ENCODE measurements around the gene DENND6B. TPM values are rescaled to one million over a fixed set of nuclear protein-coding genes. Genes with fewer than 3 reads are reported as not detected.

DENND6B gene
- total and polyA plus RNA-seq, 3 experiments from 2014 or later = 0.67 to 4.3 (median 3.9) TPM

DNA sequence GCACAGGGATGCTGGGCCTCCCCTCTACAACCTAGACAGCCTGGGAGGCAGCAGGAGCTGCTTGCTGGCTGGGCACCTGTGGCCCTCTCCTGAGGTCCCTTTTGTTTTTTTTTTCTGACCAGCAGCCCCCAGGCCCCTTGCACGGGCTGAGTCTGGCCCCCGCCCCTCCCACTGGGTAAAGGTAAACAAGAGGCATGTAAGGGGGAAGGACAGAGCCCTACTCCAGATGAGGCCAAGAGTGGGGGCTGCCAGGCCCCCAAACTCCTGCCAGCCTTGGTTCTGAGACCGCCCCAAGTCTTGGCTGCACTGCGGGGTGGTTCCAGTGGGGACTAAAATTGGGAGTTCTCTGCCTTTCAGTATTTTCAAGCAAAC is 28.6 kb downstream of the DENND6B start:
- H3K27me3 ChIP-seq (ENCODE audit: insufficient read depth, low read length, poor library complexity, severe bottlenecking) = no peaks in the 10 kb centered on the region
- ChIA-PET CTCF (interaction anchor here (1.6 kb wide), 1 partner anchor 22 kb away, joined by 4 read pairs; no protein-coding TSS in a partner anchor), POLR2A (no interaction called here)
- no peak overlapping the region for H3K27ac ChIP-seq (ENCODE audit: low read depth, low read length)
- no peaks in the 10 kb centered on the region for H3K4me1 ChIP-seq (ENCODE audit: insufficient read depth, low read length)
- no peak for DNase-seq
- no peak overlapping the region for H3K4me3 Mint-ChIP-seq
- H3K4me1 Mint-ChIP-seq = no peaks in the 10 kb centered on the region
- H3K27ac Mint-ChIP-seq = peak overlapping the region in 1 of 8 donors; percentile 74
- no peaks in the 10 kb centered on the region for H3K9me3 ChIP-seq (ENCODE audit: low read length)
- H3K9me3 Mint-ChIP-seq = no peaks in the 10 kb centered on the region
- no peaks in the 10 kb centered on the region for H3K36me3 Mint-ChIP-seq
- H3K27me3 Mint-ChIP-seq = peaks cover 12 to 20% of the 10 kb centered on the region in 2 donors
- no peaks in the 10 kb centered on the region for H3K36me3 ChIP-seq (ENCODE audit: insufficient read depth, low read length)
- no peak overlapping the region for H3K4me3 ChIP-seq (ENCODE audit: low read length)

DNA sequence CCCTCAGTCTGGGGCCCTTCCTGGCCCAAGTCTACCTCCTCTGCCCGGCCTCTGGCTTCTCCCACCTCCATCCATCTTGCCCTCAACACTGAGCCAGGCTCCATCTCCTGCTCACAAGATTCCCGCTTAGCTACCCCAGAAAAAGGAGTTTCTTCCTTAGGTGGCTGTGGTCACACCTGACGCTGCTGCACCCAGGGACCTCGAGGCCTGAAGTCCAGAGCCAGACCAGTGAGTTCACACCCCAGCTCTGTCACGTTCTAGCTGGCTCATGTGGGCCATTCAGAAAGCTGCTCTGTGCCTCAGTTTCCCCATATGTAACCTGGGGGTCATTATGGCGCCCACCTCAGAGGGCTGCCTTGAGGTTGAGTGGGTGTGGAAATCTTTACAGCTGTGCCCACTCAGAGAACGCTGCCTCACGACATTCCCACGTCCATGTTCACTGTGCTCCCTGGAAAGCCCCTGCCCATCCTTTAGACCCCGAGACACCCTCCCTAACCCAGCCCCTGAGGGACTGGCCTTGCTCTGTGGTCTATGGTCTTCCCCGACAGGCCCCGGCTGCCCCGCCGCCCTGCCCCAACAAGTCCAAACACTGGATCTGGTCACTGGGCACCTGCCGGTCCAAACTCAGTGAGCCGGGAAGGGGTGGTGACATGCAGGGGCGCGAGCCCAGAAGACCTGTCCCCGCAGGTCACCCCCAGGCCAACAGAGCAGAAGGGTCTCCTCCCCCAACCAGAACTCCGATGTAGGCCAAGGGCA is 29.1 kb downstream of the DENND6B start:
- Histone ChIP-seq H3K4me1 (ENCODE audit: insufficient read depth, low read length) (no peaks in the 10 kb centered on the region), H3K36me3 (ENCODE audit: insufficient read depth, low read length) (no peaks in the 10 kb centered on the region), H3K4me3 (ENCODE audit: low read length) (no peak overlapping the region), H3K27ac (ENCODE audit: low read depth, low read length) (no peak overlapping the region), H3K9me3 (ENCODE audit: low read length) (no peaks in the 10 kb centered on the region), H3K27me3 (ENCODE audit: insufficient read depth, low read length, poor library complexity, severe bottlenecking) (no peaks in the 10 kb centered on the region)
- ChIA-PET POLR2A (no interaction called here), CTCF (interaction anchor here (1.6 kb wide), 1 partner anchor 21 kb away, joined by 4 read pairs; no protein-coding TSS in a partner anchor)
- peaks cover 8 to 22% of the 10 kb centered on the region in 2 donors for H3K27me3 Mint-ChIP-seq
- H3K4me1 Mint-ChIP-seq = peaks cover 0 to 2% (median 0%) of the 10 kb centered on the region in 3 donors
- H3K36me3 Mint-ChIP-seq = no peaks in the 10 kb centered on the region
- no peak for DNase-seq
- H3K27ac Mint-ChIP-seq = peak overlapping the region in 2 of 8 donors; percentile 82 to 90
- peak overlapping the region in 1 of 7 donors; percentile 37 for H3K4me3 Mint-ChIP-seq
- no peaks in the 10 kb centered on the region for H3K9me3 Mint-ChIP-seq

DNA sequence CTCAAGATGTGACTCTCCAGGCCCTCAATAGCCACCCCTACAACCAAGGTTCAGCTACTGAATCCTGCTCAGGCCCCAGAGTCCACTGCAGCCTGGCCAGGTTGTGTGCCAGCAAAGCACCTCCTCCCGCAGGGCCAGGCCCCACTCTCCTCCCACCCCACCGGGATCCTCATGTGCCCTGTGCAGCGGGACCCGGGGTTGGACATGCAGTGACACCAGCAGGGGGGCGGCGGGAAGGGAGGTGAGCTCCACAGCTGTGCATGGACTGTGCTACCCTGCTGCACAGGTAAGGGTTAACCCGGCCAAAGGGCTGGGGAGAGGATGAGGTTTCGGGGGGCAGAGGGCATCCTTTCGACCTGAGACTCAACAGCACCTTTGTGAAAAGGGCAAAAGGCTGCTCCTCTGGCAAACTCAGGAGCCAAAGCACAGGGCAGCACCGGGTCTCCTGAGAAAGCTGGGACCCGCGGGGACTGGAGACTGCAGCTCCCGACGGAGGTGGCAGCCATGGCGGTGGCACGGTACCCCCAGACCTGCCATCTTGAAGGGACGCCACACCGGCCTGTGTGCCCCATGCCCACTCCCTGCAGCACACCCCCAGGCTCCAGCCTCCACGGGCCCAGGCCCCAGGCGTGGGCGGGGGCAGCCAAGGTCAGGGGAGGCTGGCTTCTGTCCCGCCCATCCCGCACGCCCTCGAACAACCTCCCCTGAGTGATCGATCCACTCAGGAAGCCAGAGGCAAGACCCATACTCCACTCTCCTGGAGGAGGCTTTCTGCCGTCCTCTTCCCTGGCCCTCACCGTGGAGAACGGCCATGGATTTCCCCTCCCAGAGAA is 29.9 kb downstream of the DENND6B start:
- H3K27me3 ChIP-seq (ENCODE audit: insufficient read depth, low read length, poor library complexity, severe bottlenecking) = no peaks in the 10 kb centered on the region
- H3K9me3 Mint-ChIP-seq = peaks cover 0 to under 1% (median 0%) of the 10 kb centered on the region in 5 donors
- ChIA-PET POLR2A (no interaction called here), CTCF (no interaction called here)
- no peak overlapping the region for H3K27ac ChIP-seq (ENCODE audit: low read depth, low read length)
- H3K4me1 Mint-ChIP-seq = peaks cover 0 to 5% (median 0%) of the 10 kb centered on the region in 3 donors
- H3K27ac Mint-ChIP-seq = peak overlapping the region in 1 of 8 donors; percentile 68
- no peak overlapping the region for H3K4me3 ChIP-seq (ENCODE audit: low read length)
- H3K4me1 ChIP-seq (ENCODE audit: insufficient read depth, low read length) = no peaks in the 10 kb centered on the region
- no peak overlapping the region for H3K4me3 Mint-ChIP-seq
- peaks cover 6 to 28% of the 10 kb centered on the region in 2 donors for H3K27me3 Mint-ChIP-seq
- no peaks in the 10 kb centered on the region for H3K36me3 Mint-ChIP-seq
- no peak for DNase-seq
- no peaks in the 10 kb centered on the region for H3K9me3 ChIP-seq (ENCODE audit: low read length)
- no peaks in the 10 kb centered on the region for H3K36me3 ChIP-seq (ENCODE audit: insufficient read depth, low read length)

DNA sequence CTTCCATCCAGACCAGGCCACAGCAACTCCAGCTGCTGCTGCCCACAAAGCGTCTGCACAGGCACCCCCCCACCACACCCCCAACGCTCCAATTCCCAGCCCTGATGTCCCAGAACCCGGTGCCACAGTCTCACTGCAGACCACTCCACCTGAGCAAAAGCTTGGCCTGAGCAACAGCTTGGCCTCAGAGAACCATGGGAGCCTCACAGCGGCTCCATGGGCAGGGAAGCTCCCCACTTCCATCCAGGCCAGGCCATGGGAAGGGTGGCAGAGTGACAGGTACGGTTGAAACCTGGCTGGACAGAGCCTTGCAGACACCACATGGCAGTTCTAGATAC is 32.5 kb downstream of the DENND6B start:
- H3K4me1 Mint-ChIP-seq = peaks cover 0 to 5% (median 0%) of the 10 kb centered on the region in 3 donors
- Histone ChIP-seq H3K4me3 (ENCODE audit: low read length) (no peak overlapping the region), H3K36me3 (ENCODE audit: insufficient read depth, low read length) (no peaks in the 10 kb centered on the region), H3K4me1 (ENCODE audit: insufficient read depth, low read length) (no peaks in the 10 kb centered on the region), H3K27me3 (ENCODE audit: insufficient read depth, low read length, poor library complexity, severe bottlenecking) (peaks cover 9% of the 10 kb centered on the region), H3K27ac (ENCODE audit: low read depth, low read length) (no peak overlapping the region), H3K9me3 (ENCODE audit: low read length) (no peaks in the 10 kb centered on the region)
- H3K36me3 Mint-ChIP-seq = no peaks in the 10 kb centered on the region
- POLR2A ChIA-PET = no interaction called here
- no peak for DNase-seq
- H3K27ac Mint-ChIP-seq = no peak overlapping the region
- H3K27me3 Mint-ChIP-seq = peaks cover 6 to 34% of the 10 kb centered on the region in 2 donors
- H3K4me3 Mint-ChIP-seq = no peak overlapping the region
- CTCF ChIA-PET = interaction anchor here (1.3 to 1.6 kb wide), 2 partner anchors 13 to 47 kb away, joined by 3 read pairs; partner anchors contain the start of gene PLXNB2
- H3K9me3 Mint-ChIP-seq = peaks cover 0 to 2% (median 0%) of the 10 kb centered on the region in 5 donors

DNA sequence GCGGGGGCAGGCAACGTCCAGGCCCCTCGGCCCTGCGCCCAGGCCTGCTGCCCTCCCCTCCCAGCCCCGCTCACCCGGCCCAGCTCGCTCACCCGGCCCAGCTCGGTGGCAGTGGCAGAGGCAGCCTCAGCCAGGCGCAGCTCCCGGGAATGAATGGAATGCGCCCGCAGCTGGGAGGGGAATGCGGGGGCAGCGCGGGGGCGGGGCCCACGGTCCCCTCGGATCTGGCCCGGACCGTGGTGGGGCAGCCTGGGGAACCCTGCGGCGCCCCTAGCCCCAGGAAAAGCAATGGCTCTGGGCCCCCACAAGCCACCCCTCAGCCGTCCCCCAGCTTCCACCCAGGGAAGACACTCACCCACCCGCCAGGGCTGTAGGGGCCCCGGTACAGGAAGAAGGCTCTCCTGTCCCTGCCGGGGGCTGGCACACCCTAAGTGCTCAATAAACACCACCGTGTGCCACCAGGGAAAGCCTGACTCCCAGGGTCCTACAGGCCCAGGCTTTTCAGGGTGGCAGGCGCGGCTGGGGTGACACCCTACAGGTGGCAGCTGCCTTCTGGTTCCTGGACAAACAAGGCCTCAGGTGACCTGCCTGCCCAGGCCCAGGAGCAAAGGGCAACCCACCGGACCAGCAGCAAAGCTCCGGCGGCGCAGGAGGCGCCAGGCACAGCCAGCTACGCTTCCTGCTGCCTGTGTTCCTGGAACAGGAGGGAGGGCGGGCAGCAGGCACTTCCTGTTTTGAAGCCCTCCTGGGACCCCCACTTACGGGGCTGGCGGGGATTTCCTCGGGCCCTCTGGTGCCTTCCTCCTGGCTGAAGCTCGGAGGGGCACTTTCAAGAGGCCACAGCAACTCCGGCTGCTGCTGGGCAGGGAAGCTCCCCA is 33.1 kb downstream of the DENND6B start:
- Histone ChIP-seq H3K27ac (ENCODE audit: low read depth, low read length) (no peak overlapping the region), H3K27me3 (ENCODE audit: insufficient read depth, low read length, poor library complexity, severe bottlenecking) (peaks cover 9% of the 10 kb centered on the region), H3K9me3 (ENCODE audit: low read length) (no peaks in the 10 kb centered on the region), H3K4me3 (ENCODE audit: low read length) (no peak overlapping the region), H3K36me3 (ENCODE audit: insufficient read depth, low read length) (no peaks in the 10 kb centered on the region), H3K4me1 (ENCODE audit: insufficient read depth, low read length) (no peaks in the 10 kb centered on the region)
- peaks cover 4 to 33% of the 10 kb centered on the region in 2 donors for H3K27me3 Mint-ChIP-seq
- no peaks in the 10 kb centered on the region for H3K36me3 Mint-ChIP-seq
- peaks cover 0 to 2% (median 0%) of the 10 kb centered on the region in 5 donors for H3K9me3 Mint-ChIP-seq
- ChIA-PET CTCF (interaction anchor here (1.3 to 1.6 kb wide), 2 partner anchors 14 to 48 kb away, joined by 3 read pairs; partner anchors contain the start of gene PLXNB2), POLR2A (no interaction called here)
- peaks cover 0 to 5% (median 0%) of the 10 kb centered on the region in 3 donors for H3K4me1 Mint-ChIP-seq
- no peak overlapping the region for H3K4me3 Mint-ChIP-seq
- no peak overlapping the region for H3K27ac Mint-ChIP-seq
- peak in 1 of 5 donors; percentile 30 for DNase-seq

DNA sequence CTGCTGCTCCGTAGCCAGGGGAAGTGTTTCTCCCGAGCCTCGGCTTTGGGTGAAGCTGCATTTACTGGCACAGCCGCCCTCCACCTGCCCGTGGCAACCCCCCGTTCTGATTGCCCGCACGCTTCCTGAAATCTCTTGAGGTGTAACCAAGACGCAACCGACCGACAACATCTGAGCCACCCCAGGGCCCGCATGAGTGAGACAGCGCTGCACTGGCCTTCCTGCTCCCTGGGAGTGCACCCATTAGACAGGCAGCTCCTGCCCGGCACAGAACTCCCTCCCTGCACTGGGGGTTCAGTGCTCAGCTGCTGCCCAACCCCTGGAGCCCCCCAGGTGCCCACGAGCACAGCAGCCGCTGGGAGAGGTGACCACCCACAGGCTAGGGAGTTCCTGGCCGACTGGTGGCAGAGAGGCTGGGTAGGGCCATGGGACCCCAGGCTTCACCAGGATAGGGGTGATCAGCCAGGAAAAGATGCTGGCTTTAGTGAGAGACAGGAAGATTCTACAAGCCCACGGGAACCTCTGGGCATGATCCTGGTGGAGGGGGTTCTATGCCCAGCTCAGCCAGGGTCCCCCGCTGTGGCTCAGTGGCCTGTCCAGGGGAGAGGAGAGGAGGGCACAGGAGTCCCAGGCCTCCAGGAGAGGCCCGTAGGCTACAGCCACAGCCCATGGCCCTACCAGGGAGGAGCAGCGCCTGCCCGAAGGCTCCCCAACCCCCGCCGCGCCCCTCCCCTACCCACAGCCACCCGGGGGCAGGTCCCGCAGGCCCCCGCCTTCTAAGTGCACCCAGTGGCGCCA is 34.0 kb downstream of the DENND6B start:
- no peak overlapping the region for H3K27ac ChIP-seq (ENCODE audit: low read depth, low read length)
- ChIA-PET CTCF (interaction anchor here (1.6 kb wide), 1 partner anchor 14 kb away, joined by 3 read pairs; the partner anchor contains the start of gene PLXNB2), POLR2A (no interaction called here)
- peak in 1 of 5 donors; percentile 39 for DNase-seq
- H3K9me3 ChIP-seq (ENCODE audit: low read length) = no peaks in the 10 kb centered on the region
- peaks cover 9% of the 10 kb centered on the region for H3K27me3 ChIP-seq (ENCODE audit: insufficient read depth, low read length, poor library complexity, severe bottlenecking)
- H3K27ac Mint-ChIP-seq = no peak overlapping the region
- H3K4me1 Mint-ChIP-seq = peaks cover 0 to 5% (median 0%) of the 10 kb centered on the region in 3 donors
- no peaks in the 10 kb centered on the region for H3K36me3 Mint-ChIP-seq
- H3K27me3 Mint-ChIP-seq = peaks cover 4 to 28% of the 10 kb centered on the region in 2 donors
- H3K9me3 Mint-ChIP-seq = peaks cover 0 to 2% (median 0%) of the 10 kb centered on the region in 5 donors
- H3K4me3 Mint-ChIP-seq = no peak overlapping the region
- H3K4me3 ChIP-seq (ENCODE audit: low read length) = no peak overlapping the region
- no peaks in the 10 kb centered on the region for H3K36me3 ChIP-seq (ENCODE audit: insufficient read depth, low read length)
- no peaks in the 10 kb centered on the region for H3K4me1 ChIP-seq (ENCODE audit: insufficient read depth, low read length)

DNA sequence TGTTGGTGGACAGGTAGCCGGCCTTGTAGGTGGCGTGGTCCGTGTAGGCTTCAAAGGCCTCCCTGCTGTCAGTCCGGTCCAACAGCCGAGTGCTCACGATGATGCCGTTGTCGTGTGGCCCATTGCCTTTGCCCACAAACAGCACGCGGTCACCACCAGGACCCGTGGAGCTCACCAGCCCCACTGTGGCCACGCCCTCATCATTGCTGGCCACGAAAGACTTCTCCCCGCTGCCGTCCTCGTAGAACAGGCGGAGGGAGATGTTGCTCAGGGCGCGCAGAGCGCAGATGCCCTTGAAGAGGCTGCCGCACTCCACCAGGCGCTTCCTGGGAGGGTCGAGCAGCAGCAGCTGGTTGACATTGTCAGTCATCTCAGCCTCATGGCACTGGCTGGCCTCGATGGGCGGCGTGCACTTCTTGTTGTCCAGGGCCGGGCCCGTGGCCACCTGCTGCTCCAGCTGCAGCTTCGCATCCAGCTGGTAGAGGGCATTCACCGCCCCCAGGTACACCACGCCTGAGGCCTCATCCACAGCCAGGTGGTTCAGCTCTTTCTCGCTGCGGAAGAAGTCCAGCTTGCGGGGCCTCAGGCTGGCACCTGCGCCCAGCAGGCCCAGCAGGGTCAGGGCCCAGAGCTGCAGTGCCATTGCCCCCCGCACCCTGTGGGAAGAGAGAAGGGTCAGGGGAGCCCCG is 36.7 kb downstream of the DENND6B start:
- Mint-ChIP-seq H3K4me3 (no peak overlapping the region), H3K4me1 (peaks cover 0 to 5% (median 0%) of the 10 kb centered on the region in 3 donors), H3K27me3 (peaks cover 1 to 17% of the 10 kb centered on the region in 2 donors), H3K9me3 (peaks cover 0 to 2% (median 0%) of the 10 kb centered on the region in 5 donors), H3K27ac (no peak overlapping the region), H3K36me3 (no peaks in the 10 kb centered on the region)
- Histone ChIP-seq H3K27me3 (ENCODE audit: insufficient read depth, low read length, poor library complexity, severe bottlenecking) (peaks cover 9% of the 10 kb centered on the region), H3K4me3 (ENCODE audit: low read length) (no peak overlapping the region), H3K4me1 (ENCODE audit: insufficient read depth, low read length) (no peaks in the 10 kb centered on the region), H3K36me3 (ENCODE audit: insufficient read depth, low read length) (no peaks in the 10 kb centered on the region), H3K27ac (ENCODE audit: low read depth, low read length) (no peak overlapping the region), H3K9me3 (ENCODE audit: low read length) (no peaks in the 10 kb centered on the region)
- CTCF ChIA-PET = no interaction called here
- POLR2A ChIA-PET = no interaction called here
- DNase-seq = no peak
